Measurements from ENCODE around the gene CLDN24. TPM values are rescaled to one million over a fixed set of nuclear protein-coding genes. Genes with fewer than 3 reads are reported as not detected.

CLDN24 gene
- total RNA-seq, 1 donor from 2014 or later, result not detected

- intact Hi-C loops (cut with micrococcal nuclease), result no loop called here
These were observed 36.3 kb downstream of the CLDN24 start for GRCh38 chr4:183285886-183286285.

- intact Hi-C loops (cut with micrococcal nuclease), result no loop called here
These were observed 37.3 kb downstream of the CLDN24 start for GRCh38 chr4:183284965-183285364.

GRCh38 chr4:183284258-183284785, 37.9 kb downstream of the CLDN24 start:
- intact Hi-C loops (cut with micrococcal nuclease), result no loop called here

- intact Hi-C loops (cut with micrococcal nuclease), result no loop called here
These were observed 46.1 kb downstream of the CLDN24 start for GRCh38 chr4:183276106-183276505.

- intact Hi-C loops (cut with micrococcal nuclease), result no loop called here
These were observed 49.8 kb downstream of the CLDN24 start for GRCh38 chr4:183272384-183272783.

Other genes with a start within 250 kb of the CLDN24 start
- gene WWC2, start 223.2 kb downstream of the CLDN24 start, total RNA-seq, result 0.05 TPM in 1 of 2 replicates, not detected in the other
- gene CLDN22, start 2.1 kb downstream of the CLDN24 start, total RNA-seq, result not detected in 2 replicates
- 27.6 and 28.2 TPM in 2 replicates for gene CDKN2AIP, start 122.2 kb upstream of the CLDN24 start, total RNA-seq
- gene ING2, start 182.6 kb upstream of the CLDN24 start, total RNA-seq, result 8.8 and 11.0 TPM in 2 replicates